Stomach (tissue), 9 donors: ENCODE results near the gene CAMK2B. TPM values are rescaled to one million over a fixed set of nuclear protein-coding genes. Genes with fewer than 3 reads are reported as not detected.
A peak's percentile ranks its signal among the peaks of the same experiment; 100 is the strongest.

Experiments
- DNase-seq, 2 donors: peaks; one replicate each; pipeline versions ENCODE4 v3.0.0 to v3.0.0-alpha.2; 2013 to 2019
- H3K27ac ChIP-seq, 5 donors: fragments of 200-600 bp in 4 of 5; sonication (generic) in 4 of 5; one replicate each; pipeline ENCODE4 v1.5.1; 2013 to 2019; ENCODE audit warnings: mild to moderate bottlenecking in 1 of 5, moderate library complexity in 1 of 5
- H3K27me3 ChIP-seq, 3 donors: fragments of 200-600 bp; sonication (generic); one replicate each; pipeline ENCODE4 v1.5.1; 2017 to 2019; ENCODE audit warnings: mixed run types in 1 of 3
- H3K36me3 ChIP-seq, 4 donors: fragments of 200-600 bp; sonication (generic); 1 replicate in 3 of 4; 2 replicates in 1 of 4; pipeline ENCODE4 v1.5.1; 2016 to 2019
- H3K4me1 ChIP-seq, 4 donors: fragments of 200-600 bp; sonication (generic); one replicate each; pipeline ENCODE4 v1.5.1; 2016 to 2019
- H3K4me3 ChIP-seq, 4 donors: fragments of 200-600 bp; sonication (generic) in 3 of 4; one replicate each; pipeline ENCODE4 v1.5.1; 2016 to 2019; ENCODE audit warnings: mild to moderate bottlenecking in 1 of 4
- H3K9me3 ChIP-seq, 4 donors: fragments of 200-600 bp; sonication (generic); one replicate each; pipeline ENCODE4 v1.5.1; 2016 to 2019
- CTCF ChIP-seq, 7 experiments: fragments of 450-650 bp in 4 of 7; fragments of 200-600 bp in 3 of 7; sonication (generic) in 3 of 7; IDR thresholded peaks; one replicate each; pipeline ENCODE4 v1.5.1; 2016 to 2019; ENCODE audit warnings: antibody characterized with exemption in 7 of 7, control low read depth in 2 of 7, mild to moderate bottlenecking in 1 of 7
- EP300 ChIP-seq: sonication (generic); formaldehyde crosslinking; IDR thresholded peaks from one replicate; pipeline ENCODE4 v1.6.1; 2017; ENCODE audit warnings: antibody characterized with exemption
- POLR2A ChIP-seq, 4 donors: fragments of 450-650 bp; IDR thresholded peaks; one replicate each; pipeline ENCODE4 v1.6.1; 2016; ENCODE audit warnings: antibody characterized with exemption in 4 of 4, control low read depth in 2 of 4, mild to moderate bottlenecking in 1 of 4, moderate library complexity in 1 of 4
- POLR2AphosphoS5 ChIP-seq, 3 donors: sonication (generic); formaldehyde crosslinking; IDR thresholded peaks; one replicate each; pipeline ENCODE4 v1.6.1; 2016; ENCODE audit warnings: antibody characterized with exemption in 3 of 3
- WGBS, 5 donors: extraction: QIAGEN DNeasy Blood & Tissue Kit in 3 of 5; methylation state at CpG; one replicate each; pipeline versions ENCODE4 v1.1.5 to v1.1.7; 2013 to 2018; 5-methylcytosine and 5-hydroxymethylcytosine counted together
- intact Hi-C: fragments of 100-400 bp; cut with DNase I; formaldehyde crosslinking; loops from one replicate; pipeline ENCODE4 v1.15.1; 2023; ENCODE audit warnings: low total_unique reads
- polyA plus RNA-seq, 3 donors: library from polyadenylated mRNA; stranded (reverse); fragments of 200-250 nt; gene quantifications; one replicate each; pipeline ENCODE4 v1.2.3, GENCODE V29; 2013
- total RNA-seq, 5 donors: library from RNA; depleted of rRNA; stranded (reverse); fragments of >200 nt; gene quantifications; one replicate each; pipeline versions ENCODE4 v1.1.0 to v1.2.3, GENCODE V29; 2014 to 2016
- donor health status: healthy with polysubstance abuse.
- donor health status: Bipolar disorder and iron deficiency.
- donor health status: healthy.

Gene CAMK2B
- total and polyA plus RNA-seq, 8 donors, result 0.92 to 28.4 (median 5.4) TPM; not detected in 2

DNA sequence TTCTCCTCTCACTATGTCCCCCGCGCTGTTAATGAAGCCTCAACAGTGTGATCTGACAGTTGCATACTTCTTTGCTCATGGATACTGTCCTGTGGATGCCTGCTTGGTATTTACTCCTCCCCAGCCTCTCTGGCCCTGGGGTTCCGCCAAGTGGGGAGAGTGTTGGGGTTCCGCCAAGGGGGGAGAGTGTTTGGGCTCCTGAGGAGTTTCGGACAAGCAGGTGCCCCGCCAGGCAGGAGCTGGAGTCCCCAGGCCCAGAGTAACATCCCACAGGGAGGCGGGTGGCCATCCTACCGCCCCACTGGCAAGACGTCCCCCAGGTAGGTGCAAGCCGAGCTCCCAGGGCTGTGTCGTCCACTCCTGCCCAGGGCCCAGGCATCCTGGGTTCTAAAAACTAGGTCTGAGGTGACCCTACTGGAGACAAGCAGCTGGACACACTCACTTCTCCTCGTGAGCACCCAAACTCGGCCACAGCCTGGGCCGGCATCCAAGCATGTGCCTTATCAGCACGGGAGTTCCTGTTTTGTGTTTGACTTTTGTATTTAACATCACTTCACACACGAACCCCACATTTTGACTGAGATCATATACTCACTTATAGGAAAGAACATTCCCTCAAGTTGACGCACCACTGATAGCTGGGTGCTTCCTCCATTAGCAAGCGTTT lies 34.2 kb downstream of the CAMK2B start:
- intact Hi-C loops, result no loop called here
- H3K9me3 ChIP-seq, result no peaks in the 10 kb centered on the region
- H3K4me3 ChIP-seq, result no peak overlapping the region
- H3K27me3 ChIP-seq, result peaks cover 0 to 31% (median 11%) of the 10 kb centered on the region in 3 donors
- peak; percentile 84 to 92 for DNase-seq
- peak overlapping the region in 1 of 5 donors; percentile 17 for H3K27ac ChIP-seq
- no peaks in the 10 kb centered on the region for H3K36me3 ChIP-seq
- 30 to 56% (median 38%) methylated on average over 12 to 18 of the region's 18 CpGs for WGBS, 5 donors
- peak in 2 of 3 donors; percentile 34 to 65 for TF ChIP-seq POLR2AphosphoS5 (IDR thresholded peaks at IDR 0.05)
- TF ChIP-seq EP300, result no peak
- H3K4me1 ChIP-seq, result peaks cover 0 to 23% (median 11%) of the 10 kb centered on the region in 4 donors

- TF ChIP-seq CTCF (IDR thresholded peaks at IDR 0.05) (no peak), POLR2A (IDR thresholded peaks at IDR 0.05) (no peak), POLR2AphosphoS5 (IDR thresholded peaks at IDR 0.05) (no peak), EP300 (no peak)
- DNase-seq, result peak; percentile 16 to 22
- no peak overlapping the region for H3K27ac ChIP-seq
- WGBS, 5 donors, result 76 to 85% (median 80%) methylated on average over 12 of the region's 12 CpGs
- H3K4me3 ChIP-seq, result no peak overlapping the region
- H3K36me3 ChIP-seq, result no peaks in the 10 kb centered on the region
- intact Hi-C loops, result no loop called here
- peaks cover 0 to 23% (median 11%) of the 10 kb centered on the region in 4 donors for H3K4me1 ChIP-seq
- peaks cover 0 to 31% (median 11%) of the 10 kb centered on the region in 3 donors for H3K27me3 ChIP-seq
- no peaks in the 10 kb centered on the region for H3K9me3 ChIP-seq
These were observed 35.2 kb downstream of the CAMK2B start for GRCh38 chr7:44290252-44290620.

DNA sequence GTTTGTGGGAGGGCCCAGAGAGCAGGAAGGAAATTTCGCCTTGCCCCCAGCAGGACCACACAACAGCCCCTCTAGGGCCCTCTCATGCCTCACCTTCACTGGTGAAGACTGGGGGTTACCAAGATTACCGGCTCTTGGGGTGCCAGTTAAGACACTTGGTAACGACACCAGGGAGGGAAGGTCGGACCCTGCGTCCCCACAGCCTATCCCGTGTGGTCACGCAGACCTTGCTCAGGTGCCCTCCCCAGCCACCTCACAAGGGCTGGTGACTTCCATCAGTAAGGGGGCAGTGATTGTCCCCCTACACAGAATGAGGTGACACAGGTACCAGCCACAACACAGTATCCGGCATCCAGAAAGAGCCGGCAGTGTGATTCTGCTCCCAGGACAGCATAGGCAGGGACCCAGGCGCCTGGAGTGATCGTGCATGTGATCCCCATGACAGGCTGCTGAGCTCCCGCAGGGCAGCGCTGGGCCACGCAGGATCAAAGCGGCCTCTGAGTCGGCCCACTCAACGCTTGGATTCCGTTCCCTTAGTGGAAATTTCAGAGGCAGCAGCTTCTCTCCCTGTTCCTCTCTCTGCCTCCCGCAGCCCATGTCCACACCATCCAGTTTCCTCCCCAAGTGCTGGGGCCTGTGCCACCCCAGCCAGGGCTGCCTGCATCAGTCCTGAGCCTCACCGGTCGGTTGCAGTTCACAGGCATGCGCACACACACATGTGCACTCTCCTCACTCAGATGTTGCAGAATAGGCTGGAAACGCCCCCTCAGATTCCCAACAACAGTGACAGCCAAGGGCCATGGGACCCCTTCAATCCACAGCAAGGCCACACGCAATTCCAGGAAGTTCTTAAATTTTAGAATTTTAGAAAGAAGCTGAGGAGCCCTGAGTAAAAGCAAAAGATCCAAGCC lies 35.8 kb downstream of the CAMK2B start:
- Histone ChIP-seq H3K4me3 (no peak overlapping the region), H3K27me3 (peaks cover 0 to 25% (median 11%) of the 10 kb centered on the region in 3 donors), H3K36me3 (no peaks in the 10 kb centered on the region), H3K27ac (no peak overlapping the region), H3K9me3 (no peaks in the 10 kb centered on the region), H3K4me1 (peaks cover 0 to 23% (median 11%) of the 10 kb centered on the region in 4 donors)
- intact Hi-C loops, result no loop called here
- peak in 1 of 2 donors; percentile 17 for DNase-seq
- 88 to 95% (median 93%) methylated on average over 18 to 24 of the region's 24 CpGs for WGBS, 5 donors
- TF ChIP-seq EP300 (no peak), POLR2A (IDR thresholded peaks at IDR 0.05) (no peak), POLR2AphosphoS5 (IDR thresholded peaks at IDR 0.05) (no peak), CTCF (IDR thresholded peaks at IDR 0.05) (no peak)

- Histone ChIP-seq H3K9me3 (no peaks in the 10 kb centered on the region), H3K4me1 (peaks cover 0 to 20% (median 11%) of the 10 kb centered on the region in 4 donors), H3K27ac (no peak overlapping the region), H3K4me3 (no peak overlapping the region), H3K27me3 (peaks cover 0 to 18% (median 6%) of the 10 kb centered on the region in 3 donors), H3K36me3 (no peaks in the 10 kb centered on the region)
- peak in 1 of 2 donors; percentile 22 for DNase-seq
- intact Hi-C loops, result no loop called here
- TF ChIP-seq EP300 (no peak), CTCF (IDR thresholded peaks at IDR 0.05) (no peak), POLR2AphosphoS5 (IDR thresholded peaks at IDR 0.05) (no peak), POLR2A (IDR thresholded peaks at IDR 0.05) (no peak)
- 85 to 94% (median 88%) methylated on average over 9 to 20 of the region's 20 CpGs for whole genome bisulfite sequencing, 5 donors
These were observed 36.5 kb downstream of the CAMK2B start for GRCh38 chr7:44288811-44289340.
